ENCODE results near the gene SYPL2. TPM values are rescaled to one million over a fixed set of nuclear protein-coding genes. Genes with fewer than 3 reads are reported as not detected.
"Not testable (repeated sequence)": the region's sequence is repeated elsewhere in the genome, so short reads cannot be mapped to it uniquely, and the experiment has no call there.

SYPL2 gene
- polyA plus RNA-seq, 6 donors from 2014 or later = not detected

GRCh38 chr1:109445949-109446695 lies 20.2 kb upstream of the SYPL2 start:
- H3K4me3 Mint-ChIP-seq; ATAC-seq (ENCODE audit: low read depth in 2 of 2); DNase-seq; H3K27ac Mint-ChIP-seq; H3K4me1 Mint-ChIP-seq; H3K9me3 Mint-ChIP-seq; H3K36me3 Mint-ChIP-seq: not testable (repeated sequence)
- H3K27me3 Mint-ChIP-seq = peaks cover 24 to 35% (median 32%) of the 10 kb centered on the region in 3 donors

GRCh38 chr1:109447524-109447923 lies 18.8 kb upstream of the SYPL2 start:
- Mint-ChIP-seq H3K36me3 (no peaks in the 10 kb centered on the region), H3K9me3 (peaks cover 3 to 13% (median 6%) of the 10 kb centered on the region in 7 donors), H3K4me1 (no peaks in the 10 kb centered on the region), H3K27ac (no peak overlapping the region), H3K27me3 (peaks cover 30 to 43% (median 42%) of the 10 kb centered on the region in 3 donors), H3K4me3 (no peak overlapping the region)
- no peak for ATAC-seq (ENCODE audit: low read depth in 2 of 2)
- DNase-seq = no peak

DNA sequence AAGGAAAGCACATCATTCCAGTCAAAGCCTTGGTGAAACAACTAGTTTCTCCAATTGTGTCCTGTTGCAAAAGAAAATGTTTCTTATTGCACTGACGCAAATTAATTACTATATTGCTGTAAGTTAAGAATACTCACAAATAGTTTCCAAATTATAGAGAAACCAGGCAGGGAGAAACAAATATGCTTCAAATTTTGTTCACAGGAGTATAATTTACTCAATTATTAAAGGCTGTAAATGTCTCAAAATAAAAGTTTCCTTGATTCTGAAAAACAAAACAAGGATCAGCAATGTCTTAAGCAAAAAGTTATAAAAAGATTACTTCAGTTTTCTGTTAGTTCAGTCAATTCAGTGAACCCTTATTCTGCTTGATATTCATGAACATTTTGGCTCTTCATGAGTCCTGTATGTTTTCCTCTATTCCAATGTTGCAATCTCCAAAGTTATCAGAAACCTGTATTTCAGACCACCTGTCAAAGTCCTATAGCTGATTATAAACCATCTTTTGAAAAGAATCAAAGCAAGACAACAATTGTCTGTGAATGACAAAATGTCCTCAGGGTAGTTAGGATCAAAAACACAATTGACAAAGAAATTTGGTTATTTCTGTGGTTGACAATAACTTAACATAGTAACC lies 11.7 kb upstream of the SYPL2 start:
- DNase-seq = no peak
- no peak overlapping the region for H3K4me3 Mint-ChIP-seq
- no peaks in the 10 kb centered on the region for H3K4me1 Mint-ChIP-seq
- H3K27ac Mint-ChIP-seq = no peak overlapping the region
- peaks cover 0 to 7% of the 10 kb centered on the region in 2 donors for H3K36me3 Mint-ChIP-seq
- peaks cover 7 to 49% (median 21%) of the 10 kb centered on the region in 7 donors for H3K9me3 Mint-ChIP-seq
- H3K27me3 Mint-ChIP-seq = peaks cover 36 to 52% (median 46%) of the 10 kb centered on the region in 3 donors
- no peak for ATAC-seq (ENCODE audit: low read depth in 2 of 2)

- ATAC-seq (ENCODE audit: low read depth in 2 of 2) = no peak
- H3K27me3 Mint-ChIP-seq = peaks cover 29 to 50% (median 49%) of the 10 kb centered on the region in 3 donors
- H3K4me1 Mint-ChIP-seq = no peaks in the 10 kb centered on the region
- H3K36me3 Mint-ChIP-seq = peaks cover 0 to 7% of the 10 kb centered on the region in 2 donors
- peaks cover 4 to 38% (median 22%) of the 10 kb centered on the region in 7 donors for H3K9me3 Mint-ChIP-seq
- no peak overlapping the region for H3K4me3 Mint-ChIP-seq
- no peak overlapping the region for H3K27ac Mint-ChIP-seq
- no peak for DNase-seq
Measured at GRCh38 chr1:109457819-109458218, 8.5 kb upstream of the SYPL2 start.

- Mint-ChIP-seq H3K4me3 (peak overlapping the region; percentile 62 to 82 (median 78)), H3K27ac (no peak overlapping the region)
Measured at GRCh38 chr1:109466125-109466451, 258 bp upstream of the SYPL2 start.

GRCh38 chr1:109467301-109467777 lies 993 bp downstream of the SYPL2 start:
- H3K27me3 Mint-ChIP-seq = peaks cover 65 to 84% (median 72%) of the 10 kb centered on the region in 3 donors
- H3K27ac Mint-ChIP-seq = peak overlapping the region in 1 of 6 donors; percentile 24
- peak; percentile 20 to 27 for ATAC-seq (ENCODE audit: low read depth in 2 of 2)
- H3K36me3 Mint-ChIP-seq = no peaks in the 10 kb centered on the region
- H3K4me3 Mint-ChIP-seq = peak overlapping the region; percentile 62 to 88 (median 72)
- peaks cover 3 to 14% (median 10%) of the 10 kb centered on the region in 3 donors for H3K4me1 Mint-ChIP-seq
- H3K9me3 Mint-ChIP-seq = no peaks in the 10 kb centered on the region
- DNase-seq = no peak

More at GRCh38 chr1:109466125-109466451, 258 bp upstream of the SYPL2 start:
- no peak for DNase-seq
- H3K4me1 Mint-ChIP-seq = peaks cover 3 to 14% (median 10%) of the 10 kb centered on the region in 3 donors
- H3K27me3 Mint-ChIP-seq = peaks cover 65 to 86% (median 75%) of the 10 kb centered on the region in 3 donors
- peaks cover 0 to 1% (median 0%) of the 10 kb centered on the region in 7 donors for H3K9me3 Mint-ChIP-seq
- no peak for ATAC-seq (ENCODE audit: low read depth in 2 of 2)
- H3K36me3 Mint-ChIP-seq = no peaks in the 10 kb centered on the region

DNA sequence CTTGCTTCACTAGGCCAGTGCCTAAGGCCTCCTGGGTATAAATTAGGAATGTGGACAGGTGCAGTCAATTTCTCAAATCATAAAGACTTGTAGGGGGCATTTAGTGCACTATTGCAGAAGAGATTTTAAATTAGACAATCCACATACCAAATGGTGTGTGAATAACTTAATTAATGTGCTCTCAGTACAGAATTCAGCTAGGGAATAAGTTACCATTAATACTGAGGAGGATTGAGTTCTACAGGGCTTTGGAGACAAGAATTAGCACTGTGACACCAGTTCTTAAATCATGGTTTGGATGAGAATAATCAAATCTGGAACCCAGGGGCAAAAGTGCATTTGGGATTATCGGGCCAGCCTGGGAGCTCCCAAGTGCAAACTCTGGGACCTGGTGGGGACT lies 1.7 kb downstream of the SYPL2 start:
- no peaks in the 10 kb centered on the region for H3K9me3 Mint-ChIP-seq
- H3K27me3 Mint-ChIP-seq = peaks cover 66 to 84% (median 72%) of the 10 kb centered on the region in 3 donors
- peak overlapping the region in 3 of 8 donors; percentile 66 to 87 (median 75) for H3K4me3 Mint-ChIP-seq
- peaks cover 3 to 14% (median 10%) of the 10 kb centered on the region in 3 donors for H3K4me1 Mint-ChIP-seq
- no peaks in the 10 kb centered on the region for H3K36me3 Mint-ChIP-seq
- DNase-seq (no peak), ATAC-seq (ENCODE audit: low read depth in 2 of 2) (no peak)
- no peak overlapping the region for H3K27ac Mint-ChIP-seq

DNA sequence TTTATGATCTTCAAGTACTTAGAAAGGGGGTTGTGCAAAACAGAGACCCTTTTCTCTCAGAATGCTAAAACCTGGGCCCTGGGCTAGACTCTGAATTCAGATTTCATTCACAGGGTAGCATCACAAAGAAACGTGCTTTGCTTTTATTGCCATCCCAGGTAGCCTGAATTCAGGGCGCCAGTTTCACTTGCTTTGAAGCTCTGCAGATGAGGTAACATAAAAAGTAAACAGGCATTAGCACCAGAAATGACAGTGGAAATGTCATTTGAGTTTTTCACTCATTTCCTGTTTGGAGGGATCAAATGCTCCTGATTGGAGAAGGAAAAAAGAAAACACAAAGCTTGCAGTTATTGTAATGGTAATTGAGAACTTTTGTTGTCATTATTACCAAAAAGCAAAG lies 2.6 kb downstream of the SYPL2 start:
- Mint-ChIP-seq H3K9me3 (no peaks in the 10 kb centered on the region), H3K27me3 (peaks cover 66 to 84% (median 76%) of the 10 kb centered on the region in 3 donors), H3K4me3 (no peak overlapping the region), H3K27ac (no peak overlapping the region), H3K4me1 (peaks cover 3 to 14% (median 10%) of the 10 kb centered on the region in 3 donors), H3K36me3 (no peaks in the 10 kb centered on the region)
- ATAC-seq (ENCODE audit: low read depth in 2 of 2) (no peak), DNase-seq (no peak)

- peaks cover 63 to 80% (median 73%) of the 10 kb centered on the region in 3 donors for H3K27me3 Mint-ChIP-seq
- H3K9me3 Mint-ChIP-seq = no peaks in the 10 kb centered on the region
- H3K4me1 Mint-ChIP-seq = peaks cover 3 to 12% (median 10%) of the 10 kb centered on the region in 3 donors
- ATAC-seq (ENCODE audit: low read depth in 2 of 2) = no peak
- no peak for DNase-seq
- H3K4me3 Mint-ChIP-seq = no peak overlapping the region
- H3K36me3 Mint-ChIP-seq = no peaks in the 10 kb centered on the region
- H3K27ac Mint-ChIP-seq = no peak overlapping the region
Measured at GRCh38 chr1:109470245-109470644, 3.9 kb downstream of the SYPL2 start.

DNA sequence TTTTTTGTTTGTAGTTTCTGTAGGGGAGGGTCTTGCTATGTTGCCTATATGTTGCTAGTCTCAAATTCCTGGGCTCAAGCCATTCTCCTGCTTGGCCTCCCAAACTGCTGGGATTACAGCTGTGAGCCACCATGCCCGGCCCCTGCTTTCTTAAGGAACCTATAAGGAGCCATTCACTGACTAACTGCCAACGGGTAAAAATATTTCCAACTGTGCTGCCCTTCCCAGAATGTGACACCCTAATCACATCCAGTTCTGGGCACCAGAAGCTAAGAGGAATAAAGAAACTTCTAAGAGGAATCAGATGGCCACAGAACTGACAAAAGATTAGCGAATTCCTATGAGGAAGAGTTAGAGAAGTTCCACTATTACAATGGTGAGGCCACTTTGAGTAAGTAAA lies 6.4 kb downstream of the SYPL2 start:
- DNase-seq (no peak), ATAC-seq (ENCODE audit: low read depth in 2 of 2) (no peak)
- Mint-ChIP-seq H3K9me3 (peaks cover 0 to 2% (median 0%) of the 10 kb centered on the region in 7 donors), H3K4me3 (no peak overlapping the region), H3K4me1 (no peaks in the 10 kb centered on the region), H3K27ac (no peak overlapping the region), H3K27me3 (peaks cover 68 to 87% (median 85%) of the 10 kb centered on the region in 3 donors), H3K36me3 (no peaks in the 10 kb centered on the region)

- ATAC-seq (ENCODE audit: low read depth in 2 of 2); H3K27ac Mint-ChIP-seq; H3K4me1 Mint-ChIP-seq; DNase-seq; H3K9me3 Mint-ChIP-seq; H3K36me3 Mint-ChIP-seq: not testable (repeated sequence)
- Mint-ChIP-seq H3K4me3 (peak overlapping the region in 1 of 8 donors; percentile 41), H3K27me3 (peaks cover 66 to 87% (median 85%) of the 10 kb centered on the region in 3 donors)
Measured at GRCh38 chr1:109473284-109474057, 7.1 kb downstream of the SYPL2 start.

DNA sequence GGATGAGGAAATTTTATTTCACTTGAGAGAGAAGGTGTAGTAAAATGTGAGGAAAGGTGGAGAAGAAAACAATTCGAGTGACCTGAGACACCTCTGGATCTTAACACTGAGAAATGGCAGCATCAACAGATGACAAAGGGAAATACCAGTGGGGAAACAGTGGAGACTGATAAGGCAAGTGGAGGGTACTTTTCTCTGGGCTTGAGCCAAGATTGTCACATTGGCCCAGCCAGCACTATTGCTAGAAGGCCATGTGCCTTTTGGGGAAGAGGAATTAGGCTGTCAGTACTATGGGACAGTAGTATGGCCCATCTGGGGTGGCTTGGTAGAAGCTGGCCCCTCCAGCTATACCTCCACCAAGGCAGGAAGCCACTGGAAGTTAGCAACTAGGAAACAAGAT lies 8.4 kb downstream of the SYPL2 start:
- Mint-ChIP-seq H3K4me1 (no peaks in the 10 kb centered on the region), H3K36me3 (no peaks in the 10 kb centered on the region), H3K27me3 (peaks cover 69 to 92% (median 92%) of the 10 kb centered on the region in 3 donors), H3K4me3 (no peak overlapping the region), H3K27ac (no peak overlapping the region), H3K9me3 (peaks cover 0 to 2% (median 0%) of the 10 kb centered on the region in 7 donors)
- ATAC-seq (ENCODE audit: low read depth in 2 of 2) (no peak), DNase-seq (no peak)

DNA sequence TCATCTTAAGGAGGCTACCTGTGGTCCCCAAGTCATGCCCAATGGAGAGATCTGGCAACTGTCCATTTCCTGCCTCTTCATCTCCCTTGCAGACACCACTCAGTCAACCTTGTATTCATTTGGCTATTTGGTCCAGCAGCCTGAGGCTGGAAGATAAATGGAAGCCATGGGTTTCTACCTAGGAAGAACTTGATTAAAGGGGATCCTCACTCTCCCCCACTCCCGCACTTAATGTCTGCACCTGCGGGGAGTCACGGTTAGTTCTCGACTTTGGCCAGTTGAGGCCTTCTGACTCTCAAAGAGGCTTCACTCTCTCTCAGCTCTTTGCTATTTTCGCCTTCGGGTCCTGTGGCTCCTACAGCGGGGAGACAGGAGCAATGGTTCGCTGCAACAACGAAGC lies 8.9 kb downstream of the SYPL2 start:
- H3K27me3 Mint-ChIP-seq = peaks cover 70 to 92% (median 92%) of the 10 kb centered on the region in 3 donors
- ATAC-seq (ENCODE audit: low read depth in 2 of 2) (no peak), DNase-seq (no peak)
- no peak overlapping the region for H3K27ac Mint-ChIP-seq
- peaks cover 0 to 2% (median 0%) of the 10 kb centered on the region in 7 donors for H3K9me3 Mint-ChIP-seq
- H3K4me1 Mint-ChIP-seq = no peaks in the 10 kb centered on the region
- H3K4me3 Mint-ChIP-seq = no peak overlapping the region
- H3K36me3 Mint-ChIP-seq = no peaks in the 10 kb centered on the region

Data from naive B cell (primary cell).